Loucy (cell line): ENCODE results near the gene TBX10.

Experiments
- EZH2phosphoT487 ChIP-seq: fragments of 200-600 bp; IDR thresholded peaks from 2 replicates; pipeline ENCODE4 v1.6.1; 2018; ENCODE audit warnings: antibody characterized with exemption, mild to moderate bottlenecking, moderate library complexity, borderline replicate concordance
- TF ChIP-seq, protein P1 (sequence below): fragments of 200-600 bp; sonication (generic); conservative IDR thresholded peaks from 2 replicates; pipeline ENCODE4 v1.5.1; 2014; ENCODE audit warnings: mild to moderate bottlenecking, antibody characterized with exemption, low read length

DNA sequence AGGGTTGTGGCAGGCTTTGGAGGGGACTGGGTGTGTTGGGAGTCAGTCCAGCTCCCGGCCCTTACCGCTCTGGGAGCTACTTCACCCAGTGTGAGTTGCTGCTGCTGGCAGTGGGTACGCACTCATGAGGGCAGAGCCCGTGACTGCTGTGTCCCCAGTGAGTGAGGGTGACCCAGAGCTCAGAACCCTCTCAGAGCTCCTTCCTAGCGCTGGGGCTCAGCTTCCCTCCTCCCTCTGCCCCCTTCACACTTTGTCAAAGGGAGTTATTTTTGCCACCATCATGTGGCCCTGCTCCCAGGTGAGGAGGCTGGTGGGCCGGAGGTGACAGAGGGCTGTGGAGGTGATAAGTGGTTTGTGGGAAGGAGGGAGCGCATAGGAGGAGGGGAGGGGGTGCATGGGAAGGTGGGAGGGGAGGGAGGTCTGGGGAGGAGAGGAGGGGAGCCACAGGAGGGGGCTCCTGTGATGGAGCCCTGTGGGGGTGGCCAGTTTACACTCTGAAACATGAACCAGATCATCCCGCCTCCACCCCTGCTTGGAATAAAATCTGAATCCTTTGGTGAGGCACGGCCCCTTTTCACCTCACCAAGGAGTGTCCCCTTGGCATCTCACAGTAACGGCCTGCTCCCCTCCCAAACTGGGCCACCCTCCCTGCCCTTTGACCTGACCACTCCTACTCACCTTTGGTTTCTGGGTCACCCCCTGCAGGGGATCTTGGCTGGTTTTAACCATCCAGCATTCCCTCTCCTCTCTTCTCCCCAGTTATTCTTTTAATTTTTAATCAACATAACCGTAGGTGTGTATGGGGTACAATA is 22.9 kb downstream of the TBX10 start:
- TF ChIP-seq, protein P1, sequence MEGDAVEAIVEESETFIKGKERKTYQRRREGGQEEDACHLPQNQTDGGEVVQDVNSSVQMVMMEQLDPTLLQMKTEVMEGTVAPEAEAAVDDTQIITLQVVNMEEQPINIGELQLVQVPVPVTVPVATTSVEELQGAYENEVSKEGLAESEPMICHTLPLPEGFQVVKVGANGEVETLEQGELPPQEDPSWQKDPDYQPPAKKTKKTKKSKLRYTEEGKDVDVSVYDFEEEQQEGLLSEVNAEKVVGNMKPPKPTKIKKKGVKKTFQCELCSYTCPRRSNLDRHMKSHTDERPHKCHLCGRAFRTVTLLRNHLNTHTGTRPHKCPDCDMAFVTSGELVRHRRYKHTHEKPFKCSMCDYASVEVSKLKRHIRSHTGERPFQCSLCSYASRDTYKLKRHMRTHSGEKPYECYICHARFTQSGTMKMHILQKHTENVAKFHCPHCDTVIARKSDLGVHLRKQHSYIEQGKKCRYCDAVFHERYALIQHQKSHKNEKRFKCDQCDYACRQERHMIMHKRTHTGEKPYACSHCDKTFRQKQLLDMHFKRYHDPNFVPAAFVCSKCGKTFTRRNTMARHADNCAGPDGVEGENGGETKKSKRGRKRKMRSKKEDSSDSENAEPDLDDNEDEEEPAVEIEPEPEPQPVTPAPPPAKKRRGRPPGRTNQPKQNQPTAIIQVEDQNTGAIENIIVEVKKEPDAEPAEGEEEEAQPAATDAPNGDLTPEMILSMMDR = no peak
- TF ChIP-seq EZH2phosphoT487 = no peak
